Tibial nerve (tissue), 4 donors: ENCODE results near the gene FRMPD2.

ENCODE experiments used
- CTCF ChIP-seq, 5 experiments: fragments of 200-600 bp in 3 of 5; fragments of 450-650 bp in 2 of 5; sonication (generic) in 3 of 5; IDR thresholded peaks; one replicate each; pipeline ENCODE4 v1.5.1; 2016 to 2019; ENCODE audit warnings: antibody characterized with exemption in 5 of 5, mild to moderate bottlenecking in 3 of 5, moderate library complexity in 2 of 5
- EP300 ChIP-seq, 2 donors: sonication (generic); formaldehyde crosslinking; IDR thresholded peaks; one replicate each; pipeline ENCODE4 v1.6.1; 2017; ENCODE audit warnings: antibody characterized with exemption in 2 of 2, mild to moderate bottlenecking in 1 of 2
- POLR2A ChIP-seq, 2 donors: fragments of 450-650 bp; IDR thresholded peaks; one replicate each; pipeline ENCODE4 v1.6.1; 2017; ENCODE audit warnings: antibody characterized with exemption in 2 of 2, mild to moderate bottlenecking in 2 of 2, moderate library complexity in 2 of 2

- no peak for TF ChIP-seq CTCF (IDR thresholded peaks at IDR 0.05)
- TF ChIP-seq POLR2A (IDR thresholded peaks at IDR 0.05) = no peak
- no peak for TF ChIP-seq EP300 (IDR thresholded peaks at IDR 0.05)
Observed at GRCh38 chr10:48285710-48286109, 11.2 kb upstream of the FRMPD2 start.
